ENCODE measurements around the gene ST3GAL6.

Gene ST3GAL6

GRCh38 chr3:98763076-98763475, at the start of gene ST3GAL6:
Gene ST3GAL6, plus strand, starts transcription at chr3:98763340. Its CDS starts 5,101 bp downstream, at chr3:98768441.
- DNase-seq, result peak; percentile 87 to 92

GRCh38 chr3:98713984-98714383, 49.2 kb upstream of the ST3GAL6 start:
- DNase-seq, result no peak

GRCh38 chr3:98717584-98717983, 45.6 kb upstream of the ST3GAL6 start:
- DNase-seq, result no peak

- no peak for DNase-seq
These were observed 44.4 kb upstream of the ST3GAL6 start for GRCh38 chr3:98718730-98719129.

GRCh38 chr3:98721776-98722175, 41.4 kb upstream of the ST3GAL6 start:
- DNase-seq, result no peak

GRCh38 chr3:98722389-98722788, 40.8 kb upstream of the ST3GAL6 start:
- DNase-seq, result no peak

GRCh38 chr3:98725352-98725751, 37.8 kb upstream of the ST3GAL6 start:
- DNase-seq, result no peak

- no peak for DNase-seq
These were observed 37.1 kb upstream of the ST3GAL6 start for GRCh38 chr3:98726084-98726483.

- no peak for DNase-seq
These were observed 35.5 kb upstream of the ST3GAL6 start for GRCh38 chr3:98727638-98728037.

- no peak for DNase-seq
These were observed 34.5 kb upstream of the ST3GAL6 start for GRCh38 chr3:98728672-98729071.

- no peak for DNase-seq
These were observed 32.8 kb upstream of the ST3GAL6 start for GRCh38 chr3:98730338-98730737.

GRCh38 chr3:98730886-98731537, 32.1 kb upstream of the ST3GAL6 start:
- DNase-seq, result no peak

GRCh38 chr3:98731720-98732285, 31.3 kb upstream of the ST3GAL6 start:
- peak; percentile 39 to 75 for DNase-seq

- peak; percentile 13 to 24 for DNase-seq
These were observed 30.7 kb upstream of the ST3GAL6 start for GRCh38 chr3:98732286-98733052.

GRCh38 chr3:98733053-98733811, 29.9 kb upstream of the ST3GAL6 start:
- DNase-seq, result peak; percentile 13 to 31

GRCh38 chr3:98733812-98734281, 29.3 kb upstream of the ST3GAL6 start:
- DNase-seq, result no peak

- DNase-seq, result no peak
These were observed 28.8 kb upstream of the ST3GAL6 start for GRCh38 chr3:98734306-98734705.

- DNase-seq, result no peak
These were observed 28.4 kb upstream of the ST3GAL6 start for GRCh38 chr3:98734735-98735134.

GRCh38 chr3:98735296-98735695, 27.8 kb upstream of the ST3GAL6 start:
- no peak for DNase-seq

GRCh38 chr3:98735761-98736269, 27.3 kb upstream of the ST3GAL6 start:
- DNase-seq, result no peak

GRCh38 chr3:98737301-98737700, 25.8 kb upstream of the ST3GAL6 start:
- DNase-seq, result no peak

GRCh38 chr3:98739266-98739665, 23.9 kb upstream of the ST3GAL6 start:
- DNase-seq, result no peak

- DNase-seq, result no peak
These were observed 22.8 kb upstream of the ST3GAL6 start for GRCh38 chr3:98740324-98740723.
